ENCODE results near the gene ITPA. TPM values are rescaled to one million over a fixed set of nuclear protein-coding genes. Genes with fewer than 3 reads are reported as not detected.

The ITPA gene
- total and polyA plus RNA-seq, 2 of the 8 experiments (the other 6 are each of a cell fraction or from before 2014, with no cell fraction given), result 88.2 to 94.0 TPM

- no peaks in the 10 kb centered on the region; a peak in 1 of 7 replicates for H3K4me1 ChIP-seq (replicated peaks in 1 of 4; ENCODE audit: control insufficient read depth in 3 of 4, insufficient read depth in 4 of 4, low read length in 3 of 4)
- H4K5ac ChIP-seq (ENCODE audit: insufficient read length, low read depth, low read length), result no peak overlapping the region
- H3K18ac ChIP-seq (ENCODE audit: extremely low read depth, low read length), result no peak overlapping the region
- ChIA-PET POLR2A (ENCODE audit: partially characterized antibody) (interaction anchor here (0.8 to 8.1 kb wide), 4 partner anchors 8 to 19 kb away, joined by 3 to 61 read pairs (median 6); partner anchors contain the start of genes ITPA and SLC4A11), CTCF (ENCODE audit: partially characterized antibody) (interaction anchor here (1.0 to 2.5 kb wide), 4 partner anchors 8 to 48 kb away, joined by 3 to 12 read pairs (median 4); partner anchors contain the start of gene SLC4A11)
- H3K27ac ChIP-seq (ENCODE audit: low read depth, low read length), result no peak overlapping the region
- TF ChIP-seq RNF2 (IDR thresholded peaks at IDR 0.05; ENCODE audit: borderline replicate concordance, low read depth, low read length, missing control alignments, poor library complexity, severe bottlenecking) (no peak), RFX5 (IDR thresholded peaks at IDR 0.05; ENCODE audit: borderline replicate concordance, low read depth, low read length) (no peak), TCF12 (IDR thresholded peaks at IDR 0.05; ENCODE audit: low read depth, low read length) (no peak), ZNF274 (IDR thresholded peaks at IDR 0.05; ENCODE audit: borderline replicate concordance, extremely low read depth, low read length) (no peak), TEAD4 (IDR thresholded peaks at IDR 0.05; ENCODE audit: low read depth, low read length) (no peak), NRF1 (IDR thresholded peaks at IDR 0.05; ENCODE audit: low read depth, low read length) (no peak), CBX8 (IDR thresholded peaks at IDR 0.05; ENCODE audit: borderline replicate concordance, low read depth, low read length) (no peak), SIN3A (conservative IDR thresholded peaks at IDR 0.05 in 1 of 2, IDR thresholded peaks at IDR 0.05 in 1 of 2; ENCODE audit: low read depth in 1 of 2, low read length in 2 of 2) (no peak), SP1 (IDR thresholded peaks at IDR 0.05; ENCODE audit: low read depth, low read length) (no peak), E2F6 (IDR thresholded peaks at IDR 0.05) (no peak), MAX (IDR thresholded peaks at IDR 0.05) (no peak), NANOG (IDR thresholded peaks at IDR 0.05; ENCODE audit: insufficient read depth, low read depth, low read length, poor library complexity, severe bottlenecking) (no peak)
- no peak overlapping the region for H3K9ac ChIP-seq (replicated peaks in 1 of 4; ENCODE audit: extremely low read depth in 1 of 4, low read depth in 3 of 4, low read length in 3 of 4)
- no peak overlapping the region for H2BK15ac ChIP-seq (ENCODE audit: low read length)
- no peak overlapping the region for H2AFZ ChIP-seq (ENCODE audit: low read length)
- no peak overlapping the region for H3K4me2 ChIP-seq (ENCODE audit: insufficient read depth in 1 of 2, low read depth in 2 of 2, low read length in 2 of 2)
- no peak overlapping the region for H3K4ac ChIP-seq (replicated peaks; ENCODE audit: insufficient read length, low read depth, low read length)
- peaks cover 0 to 5% (median 2%) of the 10 kb centered on the region in 4 experiments; a peak in 4 of 8 replicates for H3K36me3 ChIP-seq (ENCODE audit: control insufficient read depth in 2 of 4, insufficient read depth in 4 of 4, low read length in 3 of 4)
- no peak for DNase-seq (ENCODE audit: low read depth in 1 of 2, low spot score in 2 of 2)
- FAIRE-seq, result no peak
- H2AK5ac ChIP-seq (ENCODE audit: low read depth, low read length), result no peak overlapping the region
- H4K91ac ChIP-seq (replicated peaks; ENCODE audit: insufficient read length, low read length), result no peak overlapping the region
- no peak overlapping the region for H2BK20ac ChIP-seq (ENCODE audit: low read length)
- H2BK120ac ChIP-seq (replicated peaks; ENCODE audit: low read depth, low read length), result no peak overlapping the region
- no peak overlapping the region for H3K14ac ChIP-seq (ENCODE audit: insufficient read length)
- H2BK12ac ChIP-seq (ENCODE audit: low read depth, low read length), result no peak overlapping the region
- H3K27me3 ChIP-seq (replicated peaks in 1 of 4; ENCODE audit: control insufficient read depth in 3 of 4, extremely low read depth in 1 of 4, insufficient read depth in 3 of 4, low read length in 3 of 4), result no peaks in the 10 kb centered on the region
- peaks cover 0 to 2% of the 10 kb centered on the region in 2 experiments for H4K20me1 ChIP-seq (replicated peaks in 1 of 2; ENCODE audit: control insufficient read depth in 1 of 2, insufficient read depth in 2 of 2, low read length in 2 of 2)
- no peak overlapping the region for H4K8ac ChIP-seq (ENCODE audit: extremely low read depth, insufficient read depth, low read length)
- no peak overlapping the region for H3K56ac ChIP-seq (replicated peaks; ENCODE audit: insufficient read length, low read depth, low read length)
- no peak overlapping the region for H3K4me3 ChIP-seq (ENCODE audit: extremely low read depth in 1 of 4, insufficient read depth in 2 of 4, low read depth in 3 of 4, low read length in 4 of 4)
- H2BK5ac ChIP-seq (ENCODE audit: low read depth, low read length), result no peak overlapping the region
- WGBS, 2 experiments (ENCODE audit: extremely low coverage in 1 of 2, insufficient coverage in 1 of 2, insufficient read length in 1 of 2, insufficient replicate concordance in 2 of 2, low coverage in 1 of 2, low lambda C conversion rate in 2 of 2, missing lambda C conversion rate in 1 of 2), result 94% methylated on average over 9 of the region's 11 CpGs; no CpG with 5 or more reads in 1 of the 2 experiments
- H3K79me2 ChIP-seq (ENCODE audit: control insufficient read depth in 1 of 2, insufficient read depth in 2 of 2, low read length in 2 of 2), result no peaks in the 10 kb centered on the region
- H3K23ac ChIP-seq (ENCODE audit: insufficient read length), result no peak overlapping the region
- no peaks in the 10 kb centered on the region for H3K9me3 ChIP-seq (ENCODE audit: insufficient read depth in 2 of 2, low read depth in 1 of 2, low read length in 1 of 2)
- H3K79me1 ChIP-seq (ENCODE audit: low read depth, low read length), result no peaks in the 10 kb centered on the region; the same call in 1 of the 2 replicates
- no peaks in the 10 kb centered on the region for H3K23me2 ChIP-seq (ENCODE audit: low read depth, low read length)
These were observed 19.4 kb downstream of the ITPA start for GRCh38 chr20:3228750-3229032.
